DOHH2 (cell line): ENCODE data around the gene MAPK8IP2.

ENCODE experiments used
- H3F3A ChIP-seq: fragments of 200-600 bp; sonication (generic), shearing (Covaris generic); 2 replicates; pipeline ENCODE4 v1.6.0; 2016; ENCODE audit warnings: antibody characterized with exemption, mild to moderate bottlenecking; ENCODE audit not compliant: control insufficient read depth, insufficient read depth
- H3K27ac ChIP-seq: fragments of 200-600 bp; sonication (generic); 2 replicates; pipeline ENCODE4 v1.5.1; 2014; ENCODE audit warnings: low read depth, mild to moderate bottlenecking, low read length, moderate library complexity
- H3K27me3 ChIP-seq: fragments of 200-600 bp; sonication (generic); 2 replicates; pipeline ENCODE4 v1.6.1; 2014; ENCODE audit warnings: mild to moderate bottlenecking, low read length, mixed read lengths; ENCODE audit not compliant: control insufficient read depth
- H3K36me3 ChIP-seq: fragments of 200-600 bp; sonication (generic); 2 replicates; pipeline ENCODE4 v1.6.1; 2014; ENCODE audit warnings: mild to moderate bottlenecking, low read length, moderate library complexity, mixed read lengths; ENCODE audit not compliant: control insufficient read depth
- H3K4me1 ChIP-seq: fragments of 200-600 bp; sonication (generic); 2 replicates; pipeline ENCODE4 v1.6.1; 2014; ENCODE audit warnings: mild to moderate bottlenecking, low read length, mixed read lengths; ENCODE audit not compliant: control insufficient read depth
- H3K4me2 ChIP-seq: fragments of 200-600 bp; sonication (generic); 2 replicates; pipeline ENCODE4 v1.6.0; 2014; ENCODE audit warnings: mild to moderate bottlenecking, low read length, moderate library complexity
- H3K4me3 ChIP-seq: fragments of 200-600 bp; sonication (generic); 2 replicates; pipeline ENCODE4 v1.5.1; 2014; ENCODE audit warnings: mild to moderate bottlenecking, low read length, mixed read lengths
- H3K79me2 ChIP-seq: fragments of 200-600 bp; sonication (generic); 2 replicates; pipeline ENCODE4 v1.6.1; 2014; ENCODE audit warnings: mild to moderate bottlenecking, low read length, mixed read lengths; ENCODE audit not compliant: control insufficient read depth
- H3K9me2 ChIP-seq: fragments of 200-600 bp; sonication (generic); replicated peaks from 2 replicates; pipeline ENCODE4 v1.6.1; 2014; ENCODE audit warnings: mild to moderate bottlenecking, low read length, mixed read lengths; ENCODE audit not compliant: control insufficient read depth
- H3K9me3 ChIP-seq: fragments of 200-600 bp; sonication (generic); 2 replicates; pipeline ENCODE4 v1.6.1; 2014; ENCODE audit warnings: antibody characterized with exemption, low read length, mixed read lengths; ENCODE audit not compliant: control insufficient read depth, insufficient read depth
- H4K20me1 ChIP-seq: fragments of 200-600 bp; sonication (generic); 2 replicates; pipeline ENCODE4 v1.6.0; 2014; ENCODE audit warnings: low read depth, mild to moderate bottlenecking, antibody characterized with exemption, low read length, moderate library complexity; ENCODE audit not compliant: control insufficient read depth, insufficient read depth
- CTCF ChIP-seq: fragments of 200-600 bp; sonication (generic); IDR thresholded peaks from one replicate; pipeline ENCODE4 v1.5.1; 2014; ENCODE audit warnings: antibody characterized with exemption, mild to moderate bottlenecking, low read depth, low read length; ENCODE audit not compliant: poor library complexity, severe bottlenecking
- EZH2phosphoT487 ChIP-seq: fragments of 200-600 bp; sonication (generic); IDR thresholded peaks from 2 replicates; pipeline ENCODE4 v1.6.1; 2017; ENCODE audit warnings: borderline replicate concordance, mild to moderate bottlenecking, antibody characterized with exemption, low read length, moderate library complexity, mixed read lengths

Gene MAPK8IP2

GRCh38 chr22:50610041-50610451 is 9.5 kb downstream of the MAPK8IP2 start:
- Histone ChIP-seq H3K9me2 (no peaks in the 10 kb centered on the region), H3K79me2 (no peaks in the 10 kb centered on the region), H3K4me3 (no peak overlapping the region), H3K4me2 (no peak overlapping the region), H3K27me3 (peaks cover 36% of the 10 kb centered on the region), H4K20me1 (no peaks in the 10 kb centered on the region), H3F3A (0 out of 2 replicates have a peak, but pooled peaks cover 2% of the 10 kb centered on the region), H3K36me3 (no peaks in the 10 kb centered on the region), H3K4me1 (peaks cover 15% of the 10 kb centered on the region), H3K27ac (no peak overlapping the region), H3K9me3 (no peaks in the 10 kb centered on the region)
- TF ChIP-seq CTCF (no peak), EZH2phosphoT487 (no peak)

GRCh38 chr22:50610581-50610980 is 10.0 kb downstream of the MAPK8IP2 start:
- Histone ChIP-seq H3K9me3 (no peaks in the 10 kb centered on the region), H3K27ac (no peak overlapping the region), H3K4me3 (no peak overlapping the region), H3K4me2 (no peak overlapping the region), H3K9me2 (no peaks in the 10 kb centered on the region), H3K4me1 (peaks cover 11% of the 10 kb centered on the region), H3K36me3 (no peaks in the 10 kb centered on the region), H3K27me3 (peaks cover 36% of the 10 kb centered on the region), H3F3A (0 out of 2 replicates have a peak, but pooled peaks cover 2% of the 10 kb centered on the region), H4K20me1 (no peaks in the 10 kb centered on the region), H3K79me2 (no peaks in the 10 kb centered on the region)
- TF ChIP-seq EZH2phosphoT487 (no peak), CTCF (no peak)

GRCh38 chr22:50611341-50612060 is 10.9 kb downstream of the MAPK8IP2 start:
- Histone ChIP-seq H3K4me3 (no peak overlapping the region), H3K27ac (no peak overlapping the region), H3K27me3 (peaks cover 36% of the 10 kb centered on the region), H3F3A (0 out of 2 replicates have a peak, but pooled peaks cover 2% of the 10 kb centered on the region), H3K9me3 (no peaks in the 10 kb centered on the region), H4K20me1 (no peaks in the 10 kb centered on the region), H3K4me1 (peaks cover 7% of the 10 kb centered on the region; the same call in 1 of the 2 replicates), H3K36me3 (no peaks in the 10 kb centered on the region), H3K4me2 (no peak overlapping the region), H3K79me2 (no peaks in the 10 kb centered on the region), H3K9me2 (no peaks in the 10 kb centered on the region)
- no peak for TF ChIP-seq CTCF
- no peak for TF ChIP-seq EZH2phosphoT487
